ENCODE measurements around the gene ATOSA. TPM values are rescaled to one million over a fixed set of nuclear protein-coding genes. Genes with fewer than 3 reads are reported as not detected.

Gene ATOSA
- polyA plus RNA-seq, 2 donors: 28.1 to 104 TPM

DNA sequence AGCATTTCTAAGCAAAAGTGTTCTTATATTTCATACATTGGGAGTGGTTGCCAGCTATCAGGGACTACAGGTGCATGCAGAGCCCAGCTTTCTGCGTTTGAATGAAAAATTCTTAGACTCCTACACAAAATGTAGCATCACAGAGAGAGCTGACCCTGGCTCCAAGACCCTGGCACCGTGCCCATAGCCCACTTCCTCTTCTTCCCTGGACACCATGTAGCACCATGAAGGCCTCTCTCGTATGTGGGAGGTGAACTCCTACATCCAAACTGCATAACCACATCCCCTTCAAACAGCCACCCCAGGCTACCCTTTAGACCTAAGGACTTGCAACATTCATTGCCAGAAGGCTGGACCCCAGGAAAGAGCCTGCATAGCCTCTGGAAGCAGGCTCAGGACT lies 35.8 kb upstream of the ATOSA start:
- Histone ChIP-seq H3K36me3 (ENCODE audit: control insufficient read depth in 2 of 2, insufficient read depth in 2 of 2, low read length in 1 of 2) (no peaks in the 10 kb centered on the region), H3K27me3 (ENCODE audit: control insufficient read depth in 1 of 2, insufficient read depth in 2 of 2, low read length in 2 of 2) (no peaks in the 10 kb centered on the region), H3K27ac (ENCODE audit: low read depth in 2 of 2, low read length in 1 of 2) (no peak overlapping the region), H3K4me3 (ENCODE audit: low read depth in 1 of 2, low read length in 2 of 2) (no peak overlapping the region), H3K9me3 (ENCODE audit: control insufficient read depth in 2 of 2, insufficient read depth in 1 of 2, low read depth in 1 of 2, low read length in 1 of 2) (no peaks in the 10 kb centered on the region), H3K4me1 (ENCODE audit: control insufficient read depth in 2 of 2, insufficient read depth in 2 of 2, low read length in 1 of 2) (no peaks in the 10 kb centered on the region)
- WGBS, 2 donors: 57 to 63% methylated on average over 3 of the region's 3 CpGs

DNA sequence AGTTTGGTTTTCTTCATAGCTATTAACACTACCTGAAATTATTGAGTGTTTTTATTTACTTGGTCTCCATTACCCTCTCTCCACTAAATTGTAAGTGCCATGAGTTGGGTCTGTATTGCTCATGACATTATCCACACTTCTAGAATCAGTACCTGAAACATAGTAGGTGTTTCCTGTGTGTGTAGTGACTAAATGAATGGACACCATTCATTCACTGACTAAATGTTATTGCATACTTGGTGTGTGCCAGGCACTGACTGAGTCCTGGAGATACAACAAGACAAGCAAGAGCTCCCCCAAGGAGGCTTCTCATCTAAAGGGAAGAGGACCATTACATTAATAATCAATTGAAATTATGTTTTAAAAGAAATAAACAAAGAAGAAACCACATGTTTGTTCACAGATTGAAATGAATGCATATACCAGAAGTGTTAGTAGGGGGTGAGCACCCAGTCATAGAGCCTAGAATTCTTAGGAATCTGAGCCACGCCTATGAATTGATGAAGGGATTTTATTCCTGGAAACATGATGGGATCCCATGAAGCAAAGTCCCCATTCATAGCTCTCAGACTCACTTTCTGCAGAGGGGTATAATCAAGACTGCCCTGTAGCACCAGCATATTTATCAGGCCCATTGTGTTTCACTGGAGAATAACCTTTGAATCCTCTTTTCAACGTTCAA lies 31.7 kb upstream of the ATOSA start:
- Histone ChIP-seq H3K27ac (ENCODE audit: low read depth in 2 of 2, low read length in 1 of 2) (no peak overlapping the region), H3K4me1 (ENCODE audit: control insufficient read depth in 2 of 2, insufficient read depth in 2 of 2, low read length in 1 of 2) (peaks cover 0 to 3% of the 10 kb centered on the region in 2 donors), H3K4me3 (ENCODE audit: low read depth in 1 of 2, low read length in 2 of 2) (no peak overlapping the region), H3K9me3 (ENCODE audit: control insufficient read depth in 2 of 2, insufficient read depth in 1 of 2, low read depth in 1 of 2, low read length in 1 of 2) (no peaks in the 10 kb centered on the region), H3K27me3 (ENCODE audit: control insufficient read depth in 1 of 2, insufficient read depth in 2 of 2, low read length in 2 of 2) (no peaks in the 10 kb centered on the region), H3K36me3 (ENCODE audit: control insufficient read depth in 2 of 2, insufficient read depth in 2 of 2, low read length in 1 of 2) (no peaks in the 10 kb centered on the region)
- 75 to 81% methylated on average over 2 of the region's 2 CpGs for WGBS, 2 donors

DNA sequence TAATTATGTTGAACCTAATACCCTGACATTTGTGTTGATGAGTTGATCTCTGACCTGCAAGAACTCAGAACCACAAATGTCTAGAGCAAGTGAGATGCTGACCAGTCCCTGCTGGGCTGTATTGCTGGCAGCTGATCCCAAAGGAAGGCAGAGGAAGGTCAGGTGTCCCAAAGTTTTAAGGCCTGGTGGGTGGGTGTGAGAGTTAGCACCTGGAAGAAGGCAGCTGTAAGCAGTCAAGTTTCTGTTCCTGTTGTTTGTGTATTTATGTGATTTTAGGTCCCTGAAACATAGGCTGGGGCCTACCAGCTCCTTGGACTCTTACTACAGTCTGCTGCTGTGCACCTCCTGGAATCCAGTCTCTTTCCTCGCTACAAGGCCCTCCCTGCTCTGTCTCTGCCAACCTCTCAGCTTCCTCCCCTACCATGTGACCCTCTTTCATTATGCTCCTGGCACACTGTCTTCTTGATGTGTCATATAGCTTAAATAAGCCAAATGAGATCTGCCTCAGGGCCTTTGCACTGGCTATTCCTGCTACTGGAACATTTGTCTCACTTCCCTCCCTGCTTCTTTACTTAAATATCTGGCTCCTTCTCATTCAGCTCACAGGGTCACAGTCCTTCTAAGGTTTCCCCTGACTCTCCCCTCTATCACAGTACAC lies 31.0 kb upstream of the ATOSA start:
- Histone ChIP-seq H3K9me3 (ENCODE audit: control insufficient read depth in 2 of 2, insufficient read depth in 1 of 2, low read depth in 1 of 2, low read length in 1 of 2) (no peaks in the 10 kb centered on the region), H3K4me1 (ENCODE audit: control insufficient read depth in 2 of 2, insufficient read depth in 2 of 2, low read length in 1 of 2) (peaks cover 0 to 3% of the 10 kb centered on the region in 2 donors), H3K36me3 (ENCODE audit: control insufficient read depth in 2 of 2, insufficient read depth in 2 of 2, low read length in 1 of 2) (no peaks in the 10 kb centered on the region), H3K27me3 (ENCODE audit: control insufficient read depth in 1 of 2, insufficient read depth in 2 of 2, low read length in 2 of 2) (no peaks in the 10 kb centered on the region), H3K4me3 (ENCODE audit: low read depth in 1 of 2, low read length in 2 of 2) (no peak overlapping the region), H3K27ac (ENCODE audit: low read depth in 2 of 2, low read length in 1 of 2) (peak overlapping the region in 1 of 2 donors; percentile 6)
- 38 to 41% methylated on average over 1 of the region's 1 CpG for WGBS, 2 donors

DNA sequence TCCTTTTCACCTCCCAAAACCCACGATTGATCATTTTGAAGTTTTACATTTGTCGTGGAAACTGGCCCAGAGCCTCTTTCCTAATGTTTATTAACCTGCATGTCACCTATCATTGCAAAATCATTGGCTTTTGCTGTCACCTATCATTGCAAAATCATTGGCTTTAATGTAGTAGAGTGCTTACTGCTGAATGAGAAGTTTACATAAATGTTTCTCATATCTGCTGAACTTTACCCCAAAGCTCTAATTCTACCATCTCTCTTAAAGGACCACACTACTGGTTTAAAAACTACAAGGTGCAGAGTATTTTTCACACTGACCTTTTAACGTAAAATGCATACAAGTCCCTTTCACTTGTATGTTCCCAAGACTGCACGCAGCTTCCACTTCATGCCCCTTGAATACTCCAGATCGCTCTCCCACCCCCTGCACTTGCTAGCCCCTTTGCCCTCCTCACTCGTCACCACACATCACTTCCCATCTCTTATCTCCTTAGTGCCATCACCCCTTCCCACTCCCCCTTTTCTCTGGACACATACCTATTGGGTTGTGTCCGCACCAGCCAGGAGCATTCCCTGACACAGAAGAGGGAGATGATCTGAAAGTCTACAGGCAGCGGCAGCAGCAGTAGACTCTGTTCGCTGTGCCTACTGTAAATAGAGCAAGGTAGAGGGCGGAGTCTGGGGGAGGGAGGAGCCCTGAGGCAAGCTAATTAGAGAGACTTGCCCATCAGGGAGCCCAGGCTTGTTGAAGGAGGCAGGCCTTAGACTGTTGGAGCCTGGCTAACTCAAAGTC lies 30.2 kb upstream of the ATOSA start:
- Histone ChIP-seq H3K27me3 (ENCODE audit: control insufficient read depth in 1 of 2, insufficient read depth in 2 of 2, low read length in 2 of 2) (no peaks in the 10 kb centered on the region), H3K9me3 (ENCODE audit: control insufficient read depth in 2 of 2, insufficient read depth in 1 of 2, low read depth in 1 of 2, low read length in 1 of 2) (no peaks in the 10 kb centered on the region), H3K36me3 (ENCODE audit: control insufficient read depth in 2 of 2, insufficient read depth in 2 of 2, low read length in 1 of 2) (no peaks in the 10 kb centered on the region), H3K4me3 (ENCODE audit: low read depth in 1 of 2, low read length in 2 of 2) (peak overlapping the region; percentile 9 to 23), H3K4me1 (ENCODE audit: control insufficient read depth in 2 of 2, insufficient read depth in 2 of 2, low read length in 1 of 2) (peaks cover 0 to 3% of the 10 kb centered on the region in 2 donors), H3K27ac (ENCODE audit: low read depth in 2 of 2, low read length in 1 of 2) (no peak overlapping the region)
- WGBS, 2 donors: 46 to 53% methylated on average over 10 of the region's 10 CpGs

DNA sequence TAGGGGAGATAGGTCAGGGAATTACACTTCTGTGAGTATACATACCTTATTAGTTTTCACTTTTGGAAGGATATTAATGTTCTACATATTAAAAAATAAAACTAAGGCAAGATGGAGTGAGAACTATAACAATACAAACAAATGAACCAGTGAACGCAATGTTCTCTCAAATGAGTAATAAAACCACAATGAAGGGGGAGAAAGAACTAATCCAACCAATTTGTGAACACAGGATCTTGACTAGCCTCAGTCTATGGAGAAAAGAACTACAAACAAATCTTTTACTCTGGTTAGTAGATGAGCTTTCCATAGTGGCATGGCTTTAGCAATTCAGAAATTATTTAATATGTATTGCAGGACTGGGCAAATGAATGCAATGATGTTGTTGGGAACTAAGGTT lies 26.9 kb upstream of the ATOSA start:
- no peak overlapping the region for H3K4me3 ChIP-seq (ENCODE audit: low read depth in 1 of 2, low read length in 2 of 2)
- no peak overlapping the region for H3K27ac ChIP-seq (ENCODE audit: low read depth in 2 of 2, low read length in 1 of 2)
- peaks cover 0 to 3% of the 10 kb centered on the region in 2 donors for H3K4me1 ChIP-seq (ENCODE audit: control insufficient read depth in 2 of 2, insufficient read depth in 2 of 2, low read length in 1 of 2)
- no peaks in the 10 kb centered on the region for H3K36me3 ChIP-seq (ENCODE audit: control insufficient read depth in 2 of 2, insufficient read depth in 2 of 2, low read length in 1 of 2)
- H3K27me3 ChIP-seq (ENCODE audit: control insufficient read depth in 1 of 2, insufficient read depth in 2 of 2, low read length in 2 of 2): no peaks in the 10 kb centered on the region
- 64 to 78% methylated on average over 1 of the region's 1 CpG for WGBS, 2 donors
- H3K9me3 ChIP-seq (ENCODE audit: control insufficient read depth in 2 of 2, insufficient read depth in 1 of 2, low read depth in 1 of 2, low read length in 1 of 2): no peaks in the 10 kb centered on the region

DNA sequence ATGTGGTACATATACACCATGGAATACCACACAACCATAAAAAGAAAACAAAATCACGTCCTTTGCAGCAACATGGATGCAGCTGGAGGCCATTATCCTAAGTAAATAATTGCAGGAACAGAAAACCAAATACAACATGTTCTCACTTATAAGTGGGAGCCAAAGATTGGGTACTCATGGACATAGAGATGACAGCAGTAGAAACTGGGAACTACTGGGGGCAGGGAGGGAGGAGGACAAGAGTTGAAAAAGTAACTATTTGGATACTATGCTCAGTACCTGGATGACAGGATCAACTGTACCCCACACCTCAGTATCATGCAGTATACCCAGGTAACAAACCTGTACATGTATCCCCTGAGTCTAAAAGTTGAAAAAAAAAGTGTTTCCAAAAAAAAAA lies 23.2 kb upstream of the ATOSA start:
- H3K4me3 ChIP-seq (ENCODE audit: low read depth in 1 of 2, low read length in 2 of 2): no peak overlapping the region
- H3K27me3 ChIP-seq (ENCODE audit: control insufficient read depth in 1 of 2, insufficient read depth in 2 of 2, low read length in 2 of 2): no peaks in the 10 kb centered on the region
- no peaks in the 10 kb centered on the region for H3K36me3 ChIP-seq (ENCODE audit: control insufficient read depth in 2 of 2, insufficient read depth in 2 of 2, low read length in 1 of 2)
- H3K27ac ChIP-seq (ENCODE audit: low read depth in 2 of 2, low read length in 1 of 2): no peak overlapping the region
- no peaks in the 10 kb centered on the region for H3K9me3 ChIP-seq (ENCODE audit: control insufficient read depth in 2 of 2, insufficient read depth in 1 of 2, low read depth in 1 of 2, low read length in 1 of 2)
- H3K4me1 ChIP-seq (ENCODE audit: control insufficient read depth in 2 of 2, insufficient read depth in 2 of 2, low read length in 1 of 2): no peaks in the 10 kb centered on the region
- 73 to 82% methylated on average over 1 of the region's 1 CpG for WGBS, 2 donors

DNA sequence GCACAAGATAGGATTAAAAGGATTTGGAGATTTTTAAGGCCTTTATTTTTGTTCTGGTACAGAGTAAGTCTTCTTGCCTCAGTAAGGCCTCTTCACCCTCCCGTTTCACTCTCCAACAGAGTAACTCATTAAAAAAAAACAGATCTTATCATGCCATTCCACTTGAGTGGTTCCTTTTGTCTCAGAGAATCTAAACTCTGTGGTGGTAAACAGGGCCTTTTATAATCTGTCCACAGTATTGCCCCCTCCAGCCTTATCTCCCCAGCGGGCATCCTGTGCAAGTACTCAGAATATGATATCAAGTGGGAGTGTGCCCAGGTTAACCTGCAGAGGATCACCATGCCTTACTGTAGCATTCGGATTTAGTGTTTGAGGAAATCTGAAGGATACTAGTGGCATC lies 20.3 kb upstream of the ATOSA start:
- 78 to 79% methylated on average over 3 of the region's 3 CpGs for WGBS, 2 donors
- H3K36me3 ChIP-seq (ENCODE audit: control insufficient read depth in 2 of 2, insufficient read depth in 2 of 2, low read length in 1 of 2): no peaks in the 10 kb centered on the region
- H3K9me3 ChIP-seq (ENCODE audit: control insufficient read depth in 2 of 2, insufficient read depth in 1 of 2, low read depth in 1 of 2, low read length in 1 of 2): no peaks in the 10 kb centered on the region
- no peak overlapping the region for H3K4me3 ChIP-seq (ENCODE audit: low read depth in 1 of 2, low read length in 2 of 2)
- H3K27me3 ChIP-seq (ENCODE audit: control insufficient read depth in 1 of 2, insufficient read depth in 2 of 2, low read length in 2 of 2): no peaks in the 10 kb centered on the region
- no peaks in the 10 kb centered on the region for H3K4me1 ChIP-seq (ENCODE audit: control insufficient read depth in 2 of 2, insufficient read depth in 2 of 2, low read length in 1 of 2)
- no peak overlapping the region for H3K27ac ChIP-seq (ENCODE audit: low read depth in 2 of 2, low read length in 1 of 2)

DNA sequence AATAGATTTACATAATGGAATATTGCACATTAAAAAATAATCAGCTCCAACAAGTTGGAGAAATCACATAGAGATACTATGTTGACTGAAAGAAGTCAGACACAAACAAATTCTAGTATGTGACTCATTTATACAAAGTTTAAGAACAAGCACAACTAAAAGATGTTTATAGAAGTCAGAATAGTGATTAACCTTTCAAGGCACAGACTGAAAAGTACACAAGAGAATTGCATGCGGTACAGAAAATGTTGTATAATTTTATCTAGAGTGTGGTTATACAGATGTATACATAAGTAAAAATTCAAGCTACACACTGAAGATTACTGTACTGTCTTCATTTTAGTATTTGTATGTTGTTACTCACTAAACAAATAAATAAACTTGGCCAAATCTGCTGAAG lies 19.3 kb upstream of the ATOSA start:
- Histone ChIP-seq H3K27ac (ENCODE audit: low read depth in 2 of 2, low read length in 1 of 2) (no peak overlapping the region), H3K9me3 (ENCODE audit: control insufficient read depth in 2 of 2, insufficient read depth in 1 of 2, low read depth in 1 of 2, low read length in 1 of 2) (no peaks in the 10 kb centered on the region), H3K4me3 (ENCODE audit: low read depth in 1 of 2, low read length in 2 of 2) (no peak overlapping the region), H3K36me3 (ENCODE audit: control insufficient read depth in 2 of 2, insufficient read depth in 2 of 2, low read length in 1 of 2) (no peaks in the 10 kb centered on the region), H3K4me1 (ENCODE audit: control insufficient read depth in 2 of 2, insufficient read depth in 2 of 2, low read length in 1 of 2) (no peaks in the 10 kb centered on the region), H3K27me3 (ENCODE audit: control insufficient read depth in 1 of 2, insufficient read depth in 2 of 2, low read length in 2 of 2) (no peaks in the 10 kb centered on the region)
- 0 to 9% methylated on average over 1 of the region's 1 CpG for WGBS, 2 donors

DNA sequence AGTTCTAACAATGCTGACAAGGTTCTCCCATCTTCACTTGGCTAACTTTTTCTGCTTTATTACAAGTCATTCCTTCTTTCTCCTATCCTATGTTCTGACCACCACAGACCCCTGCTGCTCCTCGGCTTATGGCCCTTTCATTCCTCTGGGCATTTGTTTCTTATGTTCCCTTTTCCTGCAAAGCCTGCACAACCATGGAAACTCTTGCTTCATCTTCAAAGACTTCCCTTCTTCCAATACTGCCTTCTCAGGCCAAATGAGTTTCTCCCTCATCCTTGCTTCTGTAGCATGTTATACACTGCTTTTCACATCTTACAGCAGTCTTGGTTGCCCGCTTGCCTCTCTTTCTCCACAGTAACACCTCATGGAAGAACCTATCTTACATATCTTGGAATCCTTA lies 17.9 kb upstream of the ATOSA start:
- 89% methylated on average over 2 of the region's 2 CpGs for WGBS, 2 donors
- no peaks in the 10 kb centered on the region for H3K4me1 ChIP-seq (ENCODE audit: control insufficient read depth in 2 of 2, insufficient read depth in 2 of 2, low read length in 1 of 2)
- no peaks in the 10 kb centered on the region for H3K27me3 ChIP-seq (ENCODE audit: control insufficient read depth in 1 of 2, insufficient read depth in 2 of 2, low read length in 2 of 2)
- H3K4me3 ChIP-seq (ENCODE audit: low read depth in 1 of 2, low read length in 2 of 2): no peak overlapping the region
- no peaks in the 10 kb centered on the region for H3K9me3 ChIP-seq (ENCODE audit: control insufficient read depth in 2 of 2, insufficient read depth in 1 of 2, low read depth in 1 of 2, low read length in 1 of 2)
- no peaks in the 10 kb centered on the region for H3K36me3 ChIP-seq (ENCODE audit: control insufficient read depth in 2 of 2, insufficient read depth in 2 of 2, low read length in 1 of 2)
- no peak overlapping the region for H3K27ac ChIP-seq (ENCODE audit: low read depth in 2 of 2, low read length in 1 of 2)

All from esophagus (tissue), 2 donors.